GM19467 (cell line): ENCODE results near the gene BCL6B.

ENCODE experiments used
- ATAC-seq: cut with Tn5 transposase; IDR thresholded peaks from one replicate; pipeline ENCODE4 v1.9.1; 2021; ENCODE audit warnings: mild to moderate bottlenecking, moderate library complexity; ENCODE audit not compliant: unreplicated experiment

BCL6B gene

DNA sequence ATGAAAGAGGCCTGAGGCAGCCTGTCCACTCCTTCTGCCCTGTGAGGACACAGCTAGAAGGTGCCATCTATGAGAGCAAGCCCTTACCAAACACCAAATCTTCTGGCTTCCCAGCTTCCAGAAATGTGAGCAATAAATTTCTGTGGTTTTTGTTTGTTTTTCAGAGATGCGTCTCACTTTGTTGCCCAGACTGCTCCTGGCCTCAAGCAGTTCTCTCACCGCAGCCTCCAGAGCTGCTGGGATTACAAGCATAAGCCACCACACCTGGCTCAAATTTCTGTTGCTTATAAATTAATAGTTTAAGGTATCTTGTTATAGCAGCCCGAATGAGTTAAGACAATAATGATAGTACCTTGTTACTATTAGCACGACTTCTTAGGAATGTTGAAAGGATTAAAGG is 33.5 kb downstream of the BCL6B start:
- ATAC-seq, result no peak

DNA sequence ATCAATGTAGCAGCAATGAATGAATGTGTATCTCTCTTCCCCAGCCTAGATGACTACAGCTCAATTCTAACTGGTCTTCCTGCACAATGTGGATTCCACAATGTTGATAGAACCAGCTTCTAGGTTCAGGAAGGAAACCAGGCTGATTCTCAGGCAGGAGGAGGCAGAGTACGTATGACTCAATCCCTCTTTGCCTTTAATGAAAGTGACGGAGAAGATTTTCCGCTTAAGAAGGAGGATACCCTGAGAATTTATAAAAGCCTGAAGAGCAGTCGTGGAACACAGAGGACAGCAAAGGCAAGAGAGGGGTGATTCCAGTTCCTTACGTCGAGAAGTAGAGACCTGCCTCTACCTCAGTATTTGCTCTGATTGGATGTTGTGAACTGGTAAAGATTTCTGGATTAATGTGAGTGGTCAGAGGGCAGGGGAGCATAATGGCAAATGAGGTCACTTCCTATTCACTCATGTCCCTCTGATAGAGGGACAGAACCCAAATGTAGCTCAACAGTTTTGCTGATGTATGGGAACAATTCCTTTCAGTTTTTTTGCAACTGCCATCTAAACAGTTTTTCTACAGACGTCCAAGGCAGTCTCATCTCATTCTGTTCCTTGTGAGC is 36.1 kb downstream of the BCL6B start:
- ATAC-seq, result no peak

DNA sequence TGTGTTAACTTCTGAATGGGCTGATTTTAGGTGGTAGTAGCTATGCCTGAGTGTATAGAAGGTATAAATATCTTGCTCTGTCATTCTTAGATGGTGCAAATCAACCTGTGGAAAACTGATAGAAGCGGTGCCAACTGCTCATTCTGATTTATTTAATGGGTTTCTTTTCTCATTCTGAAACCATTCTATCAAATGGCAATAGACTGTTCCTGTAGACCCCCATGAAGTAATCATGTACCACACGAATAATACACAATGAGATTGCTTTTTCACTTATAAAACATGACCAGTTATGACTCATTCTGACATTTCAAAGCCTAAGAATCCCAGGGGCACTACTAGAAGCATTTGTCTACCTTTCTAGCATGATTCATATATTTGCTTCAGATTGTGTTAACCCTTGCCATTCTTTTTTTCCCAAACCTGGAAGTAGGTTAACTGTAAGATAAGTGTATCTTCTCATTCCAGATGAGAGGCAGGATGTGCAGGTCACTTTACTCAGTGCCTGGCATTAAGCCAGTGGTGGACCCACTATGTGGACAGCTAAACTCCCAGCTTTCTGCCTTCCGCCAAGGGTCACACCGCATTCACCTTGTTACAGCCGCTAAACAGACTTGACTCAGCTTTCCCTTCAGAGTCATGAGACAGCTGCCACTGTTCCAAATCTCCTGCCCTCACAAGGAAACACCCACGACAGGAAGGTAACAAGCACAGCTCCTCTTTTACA is 37.5 kb downstream of the BCL6B start:
- no peak for ATAC-seq

DNA sequence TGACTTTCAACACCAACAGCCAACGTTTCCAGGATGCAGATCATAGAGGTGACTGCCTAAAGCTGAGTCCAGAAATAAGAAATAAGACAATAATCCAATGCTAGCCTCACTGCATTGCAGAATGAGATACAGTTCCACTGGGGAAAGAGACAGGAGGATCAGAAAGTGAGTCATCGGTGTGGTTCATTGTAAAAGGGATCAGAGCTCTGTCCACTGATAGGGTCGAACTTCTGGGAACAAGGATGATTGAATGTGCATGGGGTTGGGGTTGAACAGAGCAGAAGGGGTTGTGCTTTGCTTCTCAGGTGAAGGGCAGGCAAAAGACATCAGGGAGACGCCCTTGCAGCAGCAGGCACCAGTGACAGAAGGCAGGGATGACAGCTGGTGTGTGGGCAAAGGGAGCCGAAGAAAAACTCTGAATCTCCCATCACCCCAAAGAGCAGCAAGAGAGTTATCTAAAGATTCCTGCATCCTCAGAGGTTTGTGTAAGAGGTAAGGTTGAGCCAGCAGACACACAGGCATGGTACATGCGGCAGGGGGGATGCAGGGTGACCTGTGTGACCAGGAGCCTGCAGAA is 40.8 kb downstream of the BCL6B start:
- no peak for ATAC-seq

DNA sequence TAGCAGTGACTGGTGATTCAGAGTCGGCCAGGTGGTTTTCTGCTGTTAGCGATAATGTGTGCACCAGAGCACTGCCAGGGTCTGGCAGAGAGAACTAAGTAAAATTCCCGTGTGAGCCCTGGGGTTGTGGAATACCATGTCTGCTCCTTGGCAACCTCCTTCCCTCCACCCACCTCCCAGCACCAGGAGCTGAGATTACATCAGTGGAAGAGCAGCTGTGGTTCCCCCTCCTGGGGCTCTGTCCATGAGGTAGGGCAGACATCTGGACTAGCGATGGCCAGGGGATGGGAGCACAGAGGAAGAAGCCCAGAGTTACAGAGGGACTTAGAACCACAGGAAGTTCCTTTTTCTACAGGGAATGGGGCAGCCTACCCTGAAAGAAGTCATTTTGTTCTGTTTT is 41.4 kb downstream of the BCL6B start:
- ATAC-seq, result no peak

DNA sequence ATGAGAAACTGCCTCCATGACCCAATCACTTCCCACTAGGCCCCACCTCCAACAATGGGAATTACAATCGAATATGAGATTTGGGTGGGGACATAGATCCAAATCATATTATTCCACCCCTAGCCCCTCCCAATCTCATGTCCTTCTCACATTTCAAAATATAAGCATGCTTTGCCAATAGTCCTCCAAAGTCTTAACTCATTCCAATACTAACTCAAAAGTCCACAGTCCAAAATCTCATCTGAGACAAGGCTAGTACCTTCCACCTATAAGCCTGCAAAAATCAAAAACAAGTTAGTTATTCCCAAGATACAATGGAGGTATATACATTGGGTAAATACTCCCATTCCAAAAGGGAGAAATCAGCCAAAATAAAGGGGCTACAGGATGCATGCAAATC is 44.3 kb downstream of the BCL6B start:
- ATAC-seq, result no peak

DNA sequence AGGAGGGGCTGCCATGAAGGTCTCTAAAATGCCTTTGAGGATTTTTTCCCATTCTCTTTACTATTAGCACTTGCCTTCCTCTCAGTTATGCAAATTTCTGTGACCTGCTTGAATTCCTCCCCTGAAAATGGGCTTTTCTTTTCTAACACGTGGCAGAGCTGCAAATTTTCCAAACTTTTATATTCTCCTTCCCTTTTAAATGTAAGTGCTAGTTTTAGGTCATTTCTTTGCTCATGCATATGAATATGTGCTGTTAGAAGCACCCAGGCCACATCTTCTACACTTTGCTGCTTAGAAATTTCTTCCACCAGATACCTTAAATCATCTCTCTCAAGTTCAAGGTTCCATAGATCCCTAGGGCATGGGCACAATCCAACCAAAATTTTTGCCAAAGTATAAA is 45.4 kb downstream of the BCL6B start:
- no peak for ATAC-seq

DNA sequence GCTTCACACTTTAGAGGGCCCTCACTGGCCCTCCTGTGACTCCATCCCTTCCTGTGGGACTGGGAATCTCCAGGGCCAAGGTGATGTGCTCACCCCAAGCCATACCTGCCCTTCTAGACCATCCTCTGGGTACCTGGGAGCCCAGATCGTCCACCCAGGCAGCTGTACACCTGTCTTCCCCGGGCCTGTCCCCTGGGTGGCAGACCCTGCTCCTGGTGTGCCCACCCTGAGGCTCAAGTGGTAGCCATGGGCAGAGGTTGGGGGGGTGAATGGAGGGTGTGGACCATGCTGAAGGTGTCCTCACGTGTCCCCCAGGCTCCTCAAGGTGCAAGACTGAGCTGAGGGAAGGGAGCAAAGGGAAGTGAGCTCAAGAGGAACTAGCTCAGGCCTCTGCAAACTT is 47.9 kb downstream of the BCL6B start:
- ATAC-seq, result no peak

DNA sequence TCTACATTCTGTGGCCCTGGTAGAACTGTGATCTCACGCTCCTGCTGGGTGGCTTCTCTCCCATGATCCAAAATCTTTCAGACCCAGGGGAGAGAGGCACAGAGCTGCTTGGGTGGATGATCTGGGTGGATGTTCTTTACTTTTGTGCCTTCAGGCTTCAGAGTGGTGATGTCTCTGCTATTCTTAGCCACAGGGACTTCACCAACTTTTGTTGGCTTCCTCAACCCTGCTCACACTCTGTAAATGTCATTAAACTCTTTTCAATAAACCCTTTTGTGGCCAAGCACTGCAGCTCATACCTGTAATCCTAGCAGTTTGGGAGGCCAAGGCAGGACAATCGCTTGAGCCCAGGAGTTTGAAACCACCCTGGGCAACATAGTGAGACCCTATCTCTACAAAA is 49.6 kb downstream of the BCL6B start:
- ATAC-seq, result no peak

DNA sequence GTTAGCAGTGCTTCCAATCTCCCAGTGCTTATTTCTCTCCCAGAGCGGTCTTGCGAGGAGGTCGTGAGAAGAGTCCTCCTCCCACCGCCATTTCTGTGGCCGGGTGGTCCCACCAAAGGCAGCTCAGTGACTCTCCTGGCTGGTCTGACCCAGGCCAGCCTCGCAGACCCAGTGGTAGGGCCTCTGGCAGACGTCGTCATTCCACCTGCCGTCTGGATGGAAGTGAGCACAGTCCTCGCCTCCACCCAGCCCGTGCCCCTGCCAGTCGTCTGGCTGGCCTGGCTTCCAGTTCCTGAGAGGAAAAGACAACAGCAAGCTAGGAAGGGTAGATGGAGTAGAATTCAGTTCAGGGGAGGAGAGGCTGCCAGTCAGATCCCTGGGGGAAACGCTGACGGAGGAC is 52.1 kb downstream of the BCL6B start:
- ATAC-seq, result no peak

DNA sequence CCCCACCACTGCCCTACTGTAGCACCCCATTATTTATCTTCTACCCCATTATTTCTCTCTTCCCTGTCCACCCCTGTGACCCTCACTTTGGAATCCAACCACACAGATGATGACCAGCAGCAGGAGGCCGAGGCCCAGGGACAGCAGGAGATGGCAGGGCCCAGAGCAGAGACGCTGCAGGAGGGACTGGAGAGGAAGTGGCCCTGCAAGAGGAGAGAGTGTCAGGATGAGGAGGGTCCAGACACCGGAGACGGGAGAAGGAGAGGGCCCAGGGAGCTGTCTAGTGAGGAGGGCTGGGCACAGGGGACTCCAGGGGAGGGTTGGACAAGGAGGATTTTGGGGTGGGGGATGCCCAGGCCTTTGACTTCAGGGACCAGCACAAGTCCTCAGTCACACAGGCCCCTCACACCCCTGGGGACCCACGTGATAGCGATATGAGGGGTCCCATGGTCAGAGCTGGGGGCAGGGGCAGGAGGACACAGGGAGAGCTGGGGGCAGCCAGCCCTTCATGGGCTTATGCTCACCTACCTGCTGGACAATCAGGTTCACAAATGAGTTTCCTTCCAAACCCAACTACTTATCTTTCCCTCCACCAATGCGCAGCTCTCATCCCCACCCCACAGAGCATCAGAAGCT is 55.2 kb downstream of the BCL6B start:
- ATAC-seq, result no peak

DNA sequence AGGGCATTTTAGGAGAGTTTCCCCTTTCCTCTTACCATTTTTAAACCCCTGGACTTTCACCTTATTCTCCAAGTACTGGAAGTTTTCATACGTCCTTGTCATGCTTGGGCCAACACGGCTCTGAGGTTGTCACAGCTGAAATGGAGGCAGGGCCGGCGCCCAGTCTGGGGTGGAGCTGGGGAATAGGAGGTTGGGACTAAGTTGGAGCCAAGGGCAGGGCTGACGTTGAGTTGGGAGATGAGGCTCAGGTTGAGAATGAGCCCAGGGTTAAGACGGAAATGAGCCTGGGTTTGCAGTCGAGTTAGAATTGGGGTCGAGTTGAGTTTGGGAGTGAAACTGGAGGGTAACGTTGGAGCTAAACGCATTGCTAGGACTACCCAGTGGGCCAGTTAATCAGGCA is 55.9 kb downstream of the BCL6B start:
- ATAC-seq, result no peak
